Measurements from ENCODE around the gene KIF6. TPM values are rescaled to one million over a fixed set of nuclear protein-coding genes. Genes with fewer than 3 reads are reported as not detected.
"Not testable (repeated sequence)": the region's sequence is repeated elsewhere in the genome, so short reads cannot be mapped to it uniquely, and the experiment has no call there.

The KIF6 gene
- total RNA-seq, 1 experiment from 2014 or later: 0.11 TPM

DNA sequence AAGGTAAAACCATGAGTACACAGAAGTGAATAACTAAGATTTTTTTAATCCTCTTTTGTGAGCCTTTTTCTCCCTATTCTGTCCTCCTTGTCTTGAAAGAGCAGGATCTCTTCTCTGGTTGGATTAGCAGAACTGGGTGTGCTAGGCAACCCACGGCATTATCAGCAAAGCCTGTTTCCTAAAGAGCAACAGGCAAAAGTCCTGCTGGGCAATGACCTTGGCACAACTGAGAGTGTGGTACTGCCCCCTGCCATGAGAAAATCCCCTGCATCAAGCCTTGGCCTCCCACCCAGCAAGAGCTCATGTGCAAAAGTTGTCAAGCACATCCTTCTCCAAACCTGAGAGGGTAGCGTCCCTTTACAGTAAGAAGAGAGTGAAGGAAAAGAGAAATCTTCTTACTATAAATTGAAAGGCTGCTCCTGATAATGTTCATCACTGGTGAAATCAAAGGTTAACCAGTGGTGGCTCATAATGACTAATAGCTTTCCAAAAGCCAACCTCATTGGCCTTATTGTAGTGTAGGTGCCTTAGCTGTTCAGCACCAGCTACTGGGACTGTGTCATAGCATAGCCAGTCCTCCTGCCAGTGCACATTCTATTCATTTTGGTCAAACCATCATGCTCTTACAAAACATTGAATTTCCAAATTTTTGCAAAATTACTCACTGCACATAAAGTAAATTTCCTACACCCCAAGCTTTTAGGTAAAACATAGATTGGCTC, 17.1 kb downstream of the KIF6 start:
- DNase-seq (ENCODE audit: low read depth): no peak

DNA sequence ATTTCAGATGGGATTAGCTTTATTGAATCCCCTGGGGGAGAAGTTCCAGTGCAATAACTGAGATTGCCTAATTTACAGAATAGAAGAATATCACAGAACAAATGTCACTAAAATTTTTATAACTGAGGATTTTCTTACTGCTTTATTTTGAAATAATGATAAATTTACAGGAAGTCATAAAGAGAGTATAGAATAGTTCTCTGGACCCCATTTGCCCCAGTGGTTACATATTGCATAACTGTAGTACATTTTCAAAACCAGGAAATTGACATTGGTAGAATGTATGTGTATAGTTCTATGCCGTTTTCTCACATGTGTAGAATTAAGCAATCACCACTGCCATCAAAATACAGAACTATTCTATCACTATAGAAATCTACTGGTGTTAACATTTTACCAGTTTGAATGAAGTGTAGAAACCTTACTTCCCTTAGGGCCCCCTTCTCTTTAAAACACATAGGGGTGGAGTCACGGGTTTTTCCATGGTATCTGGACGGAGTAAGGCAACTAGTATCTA, 18.3 kb downstream of the KIF6 start:
- no peak for DNase-seq (ENCODE audit: low read depth)

- DNase-seq (ENCODE audit: low read depth): no peak
Observed at GRCh38 chr6:39702265-39702664, 22.9 kb downstream of the KIF6 start.

GRCh38 chr6:39700362-39700761, 24.8 kb downstream of the KIF6 start:
- DNase-seq (ENCODE audit: low read depth): no peak

- no peak for DNase-seq (ENCODE audit: low read depth)
Observed at GRCh38 chr6:39698789-39699188, 26.4 kb downstream of the KIF6 start.

DNA sequence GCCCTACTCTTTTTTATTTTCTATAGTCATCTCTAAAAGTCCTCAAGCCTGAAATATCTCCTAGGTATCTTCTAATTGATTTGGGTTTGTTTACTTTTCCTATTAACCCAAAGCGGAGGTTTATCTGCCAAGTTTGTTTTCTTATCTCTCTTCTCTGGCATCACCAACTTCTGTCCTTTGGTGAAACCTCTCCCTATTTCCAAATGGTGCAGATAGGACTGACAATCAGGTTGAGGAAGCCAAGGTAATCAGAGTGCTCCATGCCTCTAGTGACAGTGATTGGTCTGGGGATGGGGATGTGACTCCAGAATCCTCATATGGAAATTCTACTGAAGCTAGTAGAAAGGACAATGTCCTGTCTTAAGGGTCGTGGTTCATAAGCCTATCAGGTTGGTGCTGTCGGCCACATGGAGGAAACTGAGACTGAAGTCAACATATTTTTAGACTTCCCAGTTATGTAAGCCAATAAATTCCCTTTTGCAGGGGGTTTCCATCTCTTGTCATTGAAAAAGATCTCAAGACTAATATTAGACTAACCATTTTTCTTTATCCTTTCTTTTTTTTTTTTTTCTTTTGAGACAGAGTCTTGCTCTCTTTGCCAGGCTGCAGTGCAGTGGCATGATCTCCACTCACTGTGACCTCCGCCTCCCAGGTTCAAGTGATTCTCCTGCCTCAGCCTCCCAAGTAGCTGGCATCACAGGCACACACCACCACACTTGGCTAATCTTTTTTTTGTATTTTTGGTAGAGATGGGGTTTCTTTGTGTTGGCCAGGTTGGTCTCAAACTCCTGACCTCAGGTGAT, 28.0 kb downstream of the KIF6 start:
- no peak for DNase-seq (ENCODE audit: low read depth)

DNA sequence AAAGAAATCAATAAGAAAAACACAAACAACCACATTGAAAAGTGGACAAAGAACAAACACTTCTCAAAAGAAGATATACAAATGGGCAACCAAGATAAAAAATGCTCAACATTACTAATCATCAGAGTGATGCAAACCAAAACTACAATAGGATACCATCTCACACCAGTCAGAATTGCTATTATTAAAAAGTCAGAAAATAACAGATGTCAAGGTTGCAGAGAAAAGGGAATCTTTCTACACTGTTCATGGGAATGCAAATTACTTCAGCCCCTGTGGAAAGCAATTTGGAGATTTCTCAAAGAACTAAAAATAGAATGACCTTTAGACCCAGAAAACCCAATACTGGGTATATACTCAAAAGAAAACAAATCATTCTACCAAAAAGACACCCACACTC, 29.8 kb downstream of the KIF6 start:
- no peak for DNase-seq (ENCODE audit: low read depth)

DNA sequence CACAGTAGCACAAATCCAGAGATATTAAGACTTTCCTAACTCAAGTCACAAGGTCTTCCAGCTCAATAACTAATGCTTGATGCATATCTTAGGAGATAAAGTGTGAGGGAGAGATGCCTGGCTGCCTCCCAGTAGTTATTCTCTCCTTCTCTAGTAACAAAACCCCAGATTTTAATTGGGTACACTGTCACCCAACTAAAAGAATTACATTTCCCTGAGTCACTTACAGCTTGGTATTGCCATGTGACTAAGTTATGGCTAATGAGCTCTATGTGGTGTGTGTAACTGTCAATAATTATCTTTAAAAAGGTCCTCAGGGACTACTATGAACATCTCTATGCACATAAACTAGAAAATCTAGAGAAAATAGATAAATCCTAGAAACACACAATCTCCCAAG, 32.0 kb downstream of the KIF6 start:
- no peak for DNase-seq (ENCODE audit: low read depth)

DNA sequence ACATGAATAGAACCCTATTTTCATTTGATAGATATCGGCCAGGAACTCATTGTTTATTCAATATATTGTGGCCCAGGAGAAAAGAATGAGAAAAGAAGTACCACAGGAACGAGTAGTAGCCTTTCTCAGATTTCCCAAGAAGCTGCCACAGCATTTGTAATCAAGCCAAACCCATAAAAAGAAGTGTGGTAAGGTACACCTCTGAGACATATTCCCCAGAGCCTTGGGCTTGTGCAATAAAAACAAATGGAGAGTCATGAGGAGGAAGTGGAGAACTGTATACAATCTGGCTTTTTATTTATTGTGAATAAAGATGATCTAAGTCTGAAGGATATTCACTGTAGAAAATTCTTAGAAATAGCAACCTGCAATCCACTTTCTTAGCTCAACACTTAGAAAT, 36.7 kb downstream of the KIF6 start:
- peak; percentile 71 for DNase-seq (ENCODE audit: low read depth)

- no peak for DNase-seq (ENCODE audit: low read depth)
Observed at GRCh38 chr6:39686976-39687375, 38.2 kb downstream of the KIF6 start.

GRCh38 chr6:39685938-39686337, 39.3 kb downstream of the KIF6 start:
- no peak for DNase-seq (ENCODE audit: low read depth)

DNA sequence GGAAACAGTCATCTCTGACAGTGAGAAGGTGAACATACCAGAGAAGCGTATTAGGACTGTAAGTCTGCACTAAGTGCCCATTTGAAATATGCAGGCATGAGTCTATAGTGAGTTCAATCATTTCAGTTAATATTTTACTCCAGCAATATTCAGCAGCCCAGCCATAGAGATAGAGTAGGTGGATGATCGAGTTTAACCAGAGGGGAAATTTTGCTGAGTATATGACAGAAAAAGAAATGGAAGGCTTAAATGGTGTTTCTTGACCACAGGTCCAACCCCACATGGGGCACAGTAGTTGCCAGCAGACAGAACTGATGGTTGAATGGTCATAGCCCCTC, 39.8 kb downstream of the KIF6 start:
- DNase-seq (ENCODE audit: low read depth): no peak

DNA sequence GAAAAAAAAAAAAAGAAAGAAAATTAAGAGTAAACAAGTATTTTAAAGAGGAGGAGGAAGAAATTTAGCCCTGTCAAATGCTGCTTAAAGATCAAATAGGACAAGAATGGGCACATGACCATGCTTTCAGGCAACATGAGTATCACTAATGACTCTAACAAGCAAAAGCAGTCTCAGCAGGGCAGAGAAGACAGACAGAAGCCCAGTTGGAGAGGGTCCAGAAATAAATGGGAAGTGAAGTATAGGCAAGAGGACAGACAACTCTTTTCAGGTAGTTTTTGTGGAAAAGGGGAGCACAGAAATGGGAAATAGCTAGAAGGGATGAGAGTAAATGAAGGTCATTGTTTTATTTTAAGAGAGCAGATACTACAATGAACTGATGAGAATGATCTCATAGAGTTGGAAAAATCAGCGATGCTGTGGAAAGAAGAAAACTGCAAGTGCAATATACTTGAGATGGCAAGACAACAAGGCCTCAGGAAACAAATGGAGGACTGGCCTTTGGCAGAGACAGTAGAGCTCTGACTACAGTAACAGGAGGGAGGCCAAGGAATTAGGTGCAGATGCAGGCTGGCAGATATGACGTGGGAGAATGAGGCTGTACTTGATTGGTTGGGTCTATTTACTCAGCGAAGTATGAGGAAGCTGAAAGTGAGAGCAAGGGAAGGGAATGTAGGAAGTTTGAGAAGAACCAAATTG, 40.3 kb downstream of the KIF6 start:
- peak; percentile 17 for DNase-seq (ENCODE audit: low read depth)

GRCh38 chr6:39681674-39682121, 43.5 kb downstream of the KIF6 start:
- no peak for DNase-seq (ENCODE audit: low read depth)

DNA sequence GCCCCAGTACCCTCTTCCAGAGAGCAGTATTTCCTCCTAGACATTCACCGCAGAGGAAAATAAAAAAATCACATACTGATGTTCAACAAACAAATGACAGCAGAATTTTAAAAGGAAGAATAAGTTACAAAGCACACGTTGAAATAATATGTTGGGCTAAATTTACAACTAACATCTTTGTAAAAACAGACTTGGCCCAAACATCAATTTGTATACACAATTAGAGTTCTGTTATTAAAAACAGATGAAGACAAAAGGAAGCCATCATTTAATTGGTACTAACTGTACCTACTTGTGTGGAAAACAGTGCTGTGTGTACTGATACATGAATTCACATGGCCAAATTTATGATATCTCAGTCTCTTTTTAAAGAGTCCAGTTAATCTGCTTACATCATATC, 46.3 kb downstream of the KIF6 start:
- no peak for DNase-seq (ENCODE audit: low read depth)

DNA sequence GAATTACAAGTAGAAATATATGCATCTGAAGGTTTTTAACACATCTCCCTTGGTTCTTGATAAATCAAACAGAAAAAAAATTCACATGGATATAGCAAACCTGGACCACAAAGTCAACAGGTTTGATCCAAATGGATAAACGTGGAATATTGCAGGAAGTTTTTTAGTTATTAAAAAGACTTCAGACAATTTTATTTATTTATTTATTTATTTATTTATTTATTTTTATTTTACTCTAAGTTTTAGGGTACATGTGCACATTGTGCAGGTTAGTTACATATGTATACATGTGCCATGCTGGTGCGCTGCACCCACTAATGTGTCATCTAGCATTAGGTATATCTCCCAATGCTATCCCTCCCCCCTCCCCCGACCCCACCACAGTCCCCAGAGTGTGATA, 47.9 kb downstream of the KIF6 start:
- not testable (repeated sequence) for DNase-seq (ENCODE audit: low read depth)

DNA sequence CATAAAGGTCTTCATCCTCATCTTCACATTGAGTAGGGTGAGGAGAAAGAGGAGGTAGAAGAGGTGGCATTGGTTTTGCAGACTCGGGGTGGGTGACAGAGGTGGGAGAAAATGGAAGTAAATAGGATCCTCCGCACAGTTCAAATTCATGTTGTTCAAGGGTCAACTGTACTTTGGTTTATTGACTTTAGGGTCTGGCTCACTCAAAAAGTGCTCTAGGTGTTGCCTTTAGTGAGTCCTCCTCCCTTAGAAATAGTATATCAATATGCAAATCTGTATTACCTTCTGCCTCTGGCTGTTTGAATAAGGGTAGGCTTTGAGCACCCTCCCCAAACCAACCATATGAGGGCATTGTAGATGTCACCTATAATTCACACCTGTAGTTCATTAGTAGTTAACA, 54.7 kb downstream of the KIF6 start:
- DNase-seq (ENCODE audit: low read depth): no peak

- no peak for DNase-seq (ENCODE audit: low read depth)
Observed at GRCh38 chr6:39669973-39670342, 55.2 kb downstream of the KIF6 start.

GRCh38 chr6:39669207-39669972, 55.8 kb downstream of the KIF6 start:
- no peak for DNase-seq (ENCODE audit: low read depth)

DNA sequence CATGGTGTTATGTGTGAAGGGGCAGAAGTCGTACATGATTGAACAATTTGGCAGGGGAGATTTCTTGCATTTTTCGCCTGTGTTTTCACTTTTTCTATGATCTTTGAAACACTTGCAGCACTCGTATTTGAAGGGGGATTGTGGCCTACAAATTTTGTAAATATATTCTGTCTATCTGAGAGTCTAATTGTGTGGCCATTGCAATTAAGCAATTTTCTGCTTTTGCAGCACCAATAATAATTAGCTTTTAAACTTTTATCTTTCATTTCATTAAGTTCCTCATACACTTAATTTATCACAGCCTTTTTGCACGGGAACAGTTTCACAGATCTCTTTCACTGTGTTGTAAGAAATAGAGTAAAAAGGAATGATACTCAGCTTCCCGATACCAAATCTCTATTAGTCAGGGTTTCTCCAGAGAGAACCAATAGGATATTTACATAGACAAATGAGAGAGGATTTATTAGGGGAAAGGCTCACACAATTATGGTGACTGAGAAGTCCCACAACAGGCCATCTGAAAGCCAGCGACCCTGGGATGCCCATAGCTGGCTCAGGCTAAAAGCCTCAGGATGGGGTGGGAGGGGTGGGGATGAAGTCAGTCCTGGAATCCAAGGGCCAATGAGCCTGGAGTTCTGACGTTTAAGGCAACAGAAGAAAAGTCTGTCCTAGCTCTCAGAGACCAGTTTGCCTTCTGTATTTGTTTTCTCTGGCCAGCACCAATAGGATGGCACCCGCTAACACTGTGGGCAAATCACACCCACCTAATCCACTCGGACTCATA, 58.3 kb downstream of the KIF6 start:
- no peak for DNase-seq (ENCODE audit: low read depth)

GRCh38 chr6:39665861-39666260, 59.3 kb downstream of the KIF6 start:
- DNase-seq (ENCODE audit: low read depth): no peak

Data from Daoy (cell line).